CD1c-positive myeloid dendritic cell (primary cell): ENCODE measurements around the gene OMP.
"Not testable (repeated sequence)": the region's sequence is repeated elsewhere in the genome, so short reads cannot be mapped to it uniquely, and the experiment has no call there.

Experiments
- DNase-seq: peaks from one replicate; pipeline ENCODE4 v3.0.0-alpha.2; 2016; ENCODE audit errors: extremely low spot score

Gene OMP

GRCh38 chr11:77102246-77103210 lies at the start of gene OMP:
OMP (plus strand) TSS chr11:77102840; CDS start chr11:77102840, 0 bp downstream.
- no peak for DNase-seq

GRCh38 chr11:77053217-77054015 lies 49.2 kb upstream of the OMP start:
- DNase-seq, result no peak

GRCh38 chr11:77054084-77054483 lies 48.6 kb upstream of the OMP start:
- no peak for DNase-seq

- DNase-seq, result no peak
Measured at GRCh38 chr11:77055101-77055561, 47.5 kb upstream of the OMP start.

GRCh38 chr11:77055913-77056312 lies 46.7 kb upstream of the OMP start:
- no peak for DNase-seq

GRCh38 chr11:77056814-77057402 lies 45.7 kb upstream of the OMP start:
- no peak for DNase-seq

GRCh38 chr11:77057938-77058474 lies 44.6 kb upstream of the OMP start:
- DNase-seq, result no peak

GRCh38 chr11:77058900-77059299 lies 43.7 kb upstream of the OMP start:
- DNase-seq, result no peak

GRCh38 chr11:77059806-77060205 lies 42.8 kb upstream of the OMP start:
- DNase-seq, result no peak

GRCh38 chr11:77060234-77060633 lies 42.4 kb upstream of the OMP start:
- no peak for DNase-seq

- not testable (repeated sequence) for DNase-seq
Measured at GRCh38 chr11:77061258-77061657, 41.4 kb upstream of the OMP start.

GRCh38 chr11:77062924-77063323 lies 39.7 kb upstream of the OMP start:
- no peak for DNase-seq

- DNase-seq, result no peak
Measured at GRCh38 chr11:77063407-77063806, 39.2 kb upstream of the OMP start.

GRCh38 chr11:77063861-77064260 lies 38.8 kb upstream of the OMP start:
- no peak for DNase-seq

- no peak for DNase-seq
Measured at GRCh38 chr11:77064648-77065217, 37.9 kb upstream of the OMP start.

GRCh38 chr11:77065878-77066228 lies 36.8 kb upstream of the OMP start:
- peak; percentile 81 for DNase-seq

- DNase-seq, result peak; percentile 96
Measured at GRCh38 chr11:77066229-77067042, 36.2 kb upstream of the OMP start, which contains the start of gene CAPN5. CAPN5 (plus strand) TSS chr11:77066971; CDS start chr11:77084887, 17,916 bp downstream.

- DNase-seq, result no peak
Measured at GRCh38 chr11:77067861-77068443, 34.7 kb upstream of the OMP start.

GRCh38 chr11:77068457-77069335 lies 33.9 kb upstream of the OMP start:
- no peak for DNase-seq
